ENCODE data around the gene CCDC85A. TPM values are rescaled to one million over a fixed set of nuclear protein-coding genes. Genes with fewer than 3 reads are reported as not detected.

CCDC85A gene
- total and polyA plus RNA-seq, 2 of the 8 experiments (the other 6 are each of a cell fraction or from before 2014, with no cell fraction given): 0.20 TPM; not detected in 1

- TF ChIP-seq CBX8 (IDR thresholded peaks at IDR 0.05; ENCODE audit: borderline replicate concordance, low read depth, low read length) (no peak), NRF1 (IDR thresholded peaks at IDR 0.05; ENCODE audit: low read depth, low read length) (no peak), GABPA (IDR thresholded peaks at IDR 0.05; ENCODE audit: borderline replicate concordance, insufficient read depth, low read length) (no peak)
Measured at GRCh38 chr2:56285224-56285623, 101.4 kb downstream of the CCDC85A start (continued).

Measured in H1 (cell line).